NT2/D1 (cell line): ENCODE results near the gene GPC6.

Experiments
- YY1 ChIP-seq: IDR thresholded peaks from 2 replicates; pipeline ENCODE4 v1.6.1; 2011; ENCODE audit not compliant: insufficient read length, insufficient read depth
- ZNF274 ChIP-seq: IDR thresholded peaks from 2 replicates; pipeline ENCODE4 v1.6.1; 2011; ENCODE audit warnings: mild to moderate bottlenecking, low read depth, low read length

DNA sequence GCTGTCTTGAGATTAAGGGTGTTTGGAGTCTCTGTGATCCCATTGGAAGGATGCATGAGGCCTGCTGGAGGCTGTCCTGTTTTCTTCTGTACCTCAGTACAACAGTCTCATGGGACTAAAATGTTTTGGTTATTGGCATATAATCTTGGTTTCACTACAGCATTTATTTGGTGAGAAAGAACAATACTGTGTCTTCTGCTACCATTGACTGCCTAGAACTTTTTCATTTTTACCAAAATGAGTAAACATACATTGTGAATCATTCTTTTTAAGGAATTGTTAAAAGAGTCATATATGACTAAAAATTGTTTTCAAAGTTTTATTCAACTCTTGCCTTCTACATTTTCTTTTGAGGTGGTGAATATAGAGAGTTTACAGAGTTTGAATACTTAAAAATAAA lies 459.8 kb downstream of the GPC6 start:
- TF ChIP-seq YY1 (no peak), ZNF274 (no peak)
